ENCODE results near the gene FBXL20.
"Not testable (repeated sequence)": the region's sequence is repeated elsewhere in the genome, so short reads cannot be mapped to it uniquely, and the experiment has no call there.

FBXL20 gene

DNA sequence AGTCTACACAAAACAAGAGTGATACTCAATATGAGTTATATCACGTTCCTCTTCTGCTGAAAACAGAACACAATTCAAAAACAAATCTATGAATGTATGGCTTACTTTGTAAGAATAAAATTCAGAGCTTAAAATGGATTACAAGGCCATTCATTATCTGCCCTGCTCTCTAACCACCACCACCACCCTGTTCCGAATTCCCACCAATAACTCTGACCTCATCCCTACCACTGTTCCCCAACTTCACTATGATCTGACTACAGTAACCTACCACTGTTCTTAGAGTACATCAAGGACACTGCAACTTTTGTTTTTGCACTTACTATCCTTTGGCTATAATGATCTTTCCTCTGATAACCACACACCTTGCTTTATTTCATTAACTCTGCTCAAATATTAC is 21.3 kb downstream of the FBXL20 start:
- no peak for DNase-seq

DNA sequence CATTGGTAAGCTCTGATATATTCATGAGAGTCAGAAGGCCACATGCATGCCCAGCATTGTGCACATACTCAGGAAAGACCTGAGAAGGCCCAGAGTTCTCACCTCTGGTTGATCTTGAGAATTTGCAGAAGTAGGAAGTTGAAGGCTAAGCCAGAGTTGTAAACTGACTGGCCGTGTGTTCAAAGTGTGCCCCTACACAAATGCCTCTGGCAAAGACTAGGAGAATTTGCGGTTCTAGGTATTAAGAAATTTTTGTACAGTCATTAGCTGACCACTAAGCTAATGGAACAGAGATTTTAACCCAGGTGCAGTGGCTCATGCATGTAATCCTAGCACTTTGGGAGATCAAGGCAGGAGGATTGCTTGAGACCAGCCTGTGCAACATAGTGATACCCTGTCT is 25.0 kb downstream of the FBXL20 start:
- DNase-seq = no peak

DNA sequence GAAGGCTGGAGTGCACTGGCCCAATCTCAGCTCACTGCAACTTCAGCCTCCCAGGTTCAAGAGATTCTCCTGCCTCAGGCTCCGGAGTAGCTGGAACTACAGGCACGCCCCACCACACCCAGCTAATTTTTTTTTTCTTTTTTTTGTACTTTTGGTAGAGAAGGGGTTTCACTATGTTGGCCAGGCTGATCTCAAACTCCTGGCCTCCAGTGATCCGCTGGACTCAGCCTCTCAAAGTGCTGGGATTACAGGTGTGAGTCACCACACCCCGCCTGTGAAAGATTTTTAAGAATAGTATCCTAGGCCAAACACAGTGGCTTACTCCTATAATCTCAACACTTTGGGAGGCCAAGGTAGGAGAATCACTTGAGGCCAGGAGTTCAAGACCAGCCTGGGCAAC is 33.6 kb downstream of the FBXL20 start:
- not testable (repeated sequence) for DNase-seq

DNA sequence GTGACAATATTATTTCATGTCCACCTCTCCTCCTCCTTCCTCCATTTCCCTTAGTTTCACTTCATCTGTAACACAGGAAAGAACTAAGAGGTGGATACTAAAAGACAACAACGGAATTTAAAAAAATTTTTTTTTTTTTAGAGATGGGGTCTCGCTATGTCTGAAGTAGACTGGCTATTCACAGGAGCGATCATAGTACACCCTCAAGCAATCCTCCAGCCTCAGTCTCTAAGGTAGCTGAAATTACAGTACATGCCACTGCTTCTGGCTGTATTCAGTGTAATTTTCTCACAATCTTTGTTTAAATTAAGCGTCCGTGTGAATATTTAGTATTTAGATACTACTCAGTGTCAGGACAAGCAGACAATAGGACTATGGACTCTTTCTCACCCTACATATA is 35.6 kb downstream of the FBXL20 start:
- DNase-seq = no peak

DNA sequence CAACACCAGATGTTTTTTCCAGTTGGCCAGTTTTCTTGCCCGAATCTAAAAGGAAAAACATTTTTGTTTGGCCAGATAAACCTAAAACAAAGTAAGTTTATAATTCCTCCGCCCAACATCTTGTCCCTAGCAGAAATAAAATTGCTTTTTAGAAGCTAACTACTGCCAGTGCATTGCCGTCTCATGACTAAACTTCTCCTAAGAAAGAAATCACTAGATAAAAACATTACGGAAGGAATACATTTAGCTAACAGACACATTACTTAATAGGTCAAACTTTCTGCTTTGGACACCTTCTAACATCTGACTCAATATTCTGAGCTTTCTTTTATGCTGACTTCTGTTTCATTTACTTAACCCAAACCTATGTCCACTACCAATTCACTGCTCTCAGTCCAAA is 36.2 kb downstream of the FBXL20 start:
- no peak for DNase-seq

DNA sequence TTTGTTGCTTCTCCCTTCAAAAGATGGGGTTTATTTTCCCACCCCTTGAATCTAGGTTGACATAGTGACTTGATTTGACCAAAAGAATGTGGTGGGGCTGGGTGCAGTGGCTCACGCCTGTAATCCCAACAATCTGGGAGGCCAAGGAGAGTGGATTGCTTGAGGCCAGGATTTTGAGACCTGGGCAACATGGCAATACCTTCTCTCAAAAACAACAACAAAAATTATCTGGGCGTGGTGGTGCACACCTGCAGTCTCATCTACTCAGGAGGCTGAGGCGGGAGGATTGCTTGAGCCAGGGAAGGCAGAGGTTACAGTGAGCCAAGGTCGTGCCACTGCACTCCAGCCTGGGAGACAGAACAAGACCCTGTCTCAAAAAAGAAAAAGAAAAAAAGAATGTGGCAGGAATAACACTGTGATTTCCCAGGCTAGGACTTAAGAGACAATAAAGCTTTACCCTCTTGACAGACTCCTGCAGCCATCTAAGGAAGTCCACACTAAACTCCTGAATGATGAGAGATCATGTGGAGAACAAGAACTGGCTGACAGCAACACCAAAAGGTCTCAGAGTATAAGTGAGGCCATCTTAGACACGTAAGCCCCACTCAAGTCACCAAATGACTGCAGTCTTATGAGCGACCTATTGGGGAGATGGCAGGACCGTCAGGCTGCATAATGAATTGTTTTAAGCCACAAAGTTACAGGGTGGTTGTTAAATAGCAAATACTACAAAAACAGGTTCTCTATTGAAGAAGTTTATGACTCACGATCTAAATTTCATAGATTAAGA is 37.0 kb downstream of the FBXL20 start:
- DNase-seq = no peak

DNA sequence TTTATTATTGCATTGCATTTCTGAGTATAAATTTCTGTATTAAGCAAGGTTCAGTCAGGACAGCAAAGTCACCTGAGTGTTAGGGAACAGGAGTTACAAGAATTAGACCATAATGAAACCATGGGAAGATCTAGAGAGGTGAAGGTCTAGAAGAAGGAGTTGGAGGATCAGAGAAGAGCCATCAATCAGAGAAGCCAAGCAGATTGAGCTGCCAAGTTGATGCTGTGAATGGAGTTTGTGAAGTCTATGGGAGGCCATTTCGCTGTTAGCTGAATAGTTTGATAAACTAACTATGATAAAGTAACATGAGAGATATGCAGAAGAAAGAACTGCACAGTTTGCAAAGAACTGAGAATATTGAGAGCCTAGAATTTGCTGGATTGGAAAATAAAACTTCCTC is 40.4 kb downstream of the FBXL20 start:
- DNase-seq = no peak

DNA sequence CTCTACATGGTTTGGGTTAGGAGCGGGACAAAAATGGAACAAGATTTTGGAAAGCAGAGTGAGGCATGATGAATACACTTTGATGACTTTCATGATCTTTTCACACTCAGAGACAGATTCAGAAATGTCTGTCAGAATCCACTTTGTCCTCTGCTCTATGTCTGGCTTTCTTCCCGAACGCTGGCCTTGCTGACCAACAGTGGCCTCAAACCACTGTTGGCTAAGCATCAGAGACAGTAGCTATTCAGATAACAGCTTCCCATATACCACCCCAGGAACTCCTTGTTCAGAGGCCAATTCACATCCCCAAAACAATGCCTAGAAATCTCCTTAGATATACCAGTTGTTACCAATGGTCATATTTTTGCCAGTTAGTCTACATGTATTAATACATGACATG is 40.9 kb downstream of the FBXL20 start:
- no peak for DNase-seq

DNA sequence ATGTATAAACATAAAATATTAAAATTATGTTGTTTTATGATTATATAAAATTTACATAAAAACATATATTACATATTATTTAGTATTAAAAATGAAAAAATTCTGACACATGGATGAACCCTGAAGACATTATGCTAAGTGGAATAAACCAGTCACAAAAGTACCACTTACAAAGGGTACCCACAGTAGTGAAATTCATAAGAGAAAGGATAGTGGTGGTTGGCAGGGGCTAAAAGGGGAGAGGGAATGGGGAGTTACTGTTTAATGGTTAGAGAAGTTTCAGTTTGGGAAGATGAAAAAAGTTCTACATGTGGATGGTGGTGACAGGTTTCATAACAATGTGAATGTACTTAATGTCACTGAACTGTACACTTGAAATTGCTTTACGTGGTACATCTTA is 41.4 kb downstream of the FBXL20 start:
- DNase-seq = no peak

DNA sequence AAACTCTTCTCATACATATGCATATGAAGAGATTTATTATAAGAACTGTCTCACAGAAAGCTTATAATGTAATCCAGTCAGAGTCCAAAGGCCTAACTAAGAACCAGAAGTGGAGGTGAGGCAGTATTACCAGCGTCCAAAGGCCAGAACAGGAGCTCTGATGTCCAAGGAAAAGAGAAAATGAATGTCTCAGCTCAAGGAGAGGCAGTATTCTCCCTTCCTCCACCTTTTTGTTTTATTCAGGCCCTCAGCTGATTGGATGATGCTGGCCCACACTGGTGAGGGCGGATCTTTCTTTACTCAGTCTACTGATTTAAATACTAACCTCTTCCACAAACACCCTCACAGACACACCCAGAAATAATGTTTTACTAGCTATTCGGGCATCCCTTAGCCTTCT is 43.4 kb downstream of the FBXL20 start:
- no peak for DNase-seq

DNA sequence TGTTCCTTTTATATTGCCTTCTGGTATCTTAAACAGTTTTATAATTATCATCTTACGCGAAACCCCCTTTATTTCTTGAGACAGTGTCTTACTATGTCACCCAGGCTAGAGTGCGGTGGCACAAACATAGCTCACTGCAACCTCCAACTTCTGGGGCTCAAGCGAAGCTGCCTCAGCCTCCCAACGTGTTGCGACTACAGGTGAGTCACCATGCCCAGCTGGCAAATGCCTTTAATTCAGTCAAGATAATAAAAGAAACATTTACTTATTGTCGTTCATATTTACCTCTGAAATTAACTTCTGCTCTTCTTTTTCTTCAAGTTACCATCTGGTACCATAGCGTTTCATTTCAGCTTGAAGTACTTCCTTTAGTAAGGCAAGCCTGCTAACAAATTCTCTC is 43.9 kb downstream of the FBXL20 start:
- DNase-seq = no peak

DNA sequence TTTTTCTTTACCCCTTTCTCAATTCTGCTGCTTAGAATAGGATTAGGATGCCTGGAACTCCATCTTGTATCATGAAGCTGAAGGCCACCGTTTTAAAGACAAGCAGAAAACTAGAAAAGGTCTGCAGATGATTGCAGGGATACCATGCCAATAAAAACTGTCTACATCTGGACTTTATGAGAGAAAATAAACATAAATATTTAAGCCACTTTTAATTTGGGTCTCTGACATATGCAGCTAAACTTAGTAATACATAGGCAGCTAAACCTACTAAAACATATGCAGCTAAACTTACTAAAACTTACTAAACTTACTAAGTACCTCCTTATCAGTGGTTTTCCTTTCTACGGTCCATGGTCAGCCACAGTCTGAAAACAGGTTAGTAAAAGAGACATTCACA is 48.4 kb downstream of the FBXL20 start:
- DNase-seq = no peak

DNA sequence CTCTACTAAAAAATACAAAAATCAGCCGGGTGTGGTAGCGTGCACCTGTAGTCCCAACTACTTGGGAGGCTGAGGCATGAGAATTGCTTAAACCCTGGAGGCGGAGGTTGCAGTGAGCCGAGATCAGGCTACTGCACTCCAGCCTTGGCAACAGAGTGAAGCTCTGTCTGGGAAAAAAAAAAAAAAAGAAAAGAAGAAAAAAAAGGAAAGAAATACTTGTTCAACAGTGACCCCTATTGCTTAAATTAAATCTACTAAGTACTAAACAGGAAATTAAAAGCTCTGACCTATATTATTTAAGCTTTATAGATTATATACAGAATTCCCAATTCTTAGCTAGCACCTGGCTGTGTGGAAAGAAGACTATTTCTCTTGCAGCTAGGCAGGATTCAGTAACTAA is 48.9 kb downstream of the FBXL20 start:
- DNase-seq = no peak

DNA sequence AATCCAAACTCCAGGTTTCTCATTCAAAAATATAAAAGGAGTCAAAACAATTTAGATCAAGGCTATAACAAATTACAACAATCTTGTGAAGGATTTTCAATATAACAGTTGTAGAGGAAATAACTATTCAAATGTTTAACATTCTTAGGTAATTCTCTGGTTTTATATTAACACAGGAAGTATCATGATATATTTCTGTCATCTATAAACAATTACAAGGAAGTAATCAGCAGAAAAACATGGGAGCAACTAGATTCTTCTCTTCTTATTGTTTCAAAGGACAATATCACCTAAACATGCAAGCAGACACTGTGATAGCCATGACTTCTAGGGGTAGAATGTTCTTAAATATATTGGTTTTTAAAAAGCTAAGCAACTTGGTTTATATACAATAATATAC is 49.9 kb downstream of the FBXL20 start:
- no peak for DNase-seq

DNA sequence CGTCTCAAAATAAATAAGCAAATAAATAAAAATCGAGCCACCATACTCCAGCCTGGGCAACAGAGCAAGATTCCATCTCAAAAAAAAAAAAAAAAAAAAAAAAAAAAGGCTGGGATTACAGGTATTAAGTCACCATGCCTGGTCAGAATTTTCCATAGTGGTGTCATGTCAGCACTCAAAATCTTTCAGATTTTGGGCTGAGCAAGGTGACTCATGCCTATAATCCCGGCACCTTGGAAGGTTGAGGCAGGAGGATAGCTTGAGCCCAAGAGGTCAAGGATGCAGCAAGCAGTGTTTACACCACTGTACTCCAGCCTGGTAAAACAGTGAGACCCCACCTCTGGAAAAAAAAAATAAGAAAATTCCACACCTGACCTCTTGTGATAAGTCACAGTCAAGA is 52.2 kb downstream of the FBXL20 start:
- no peak for DNase-seq

DNA sequence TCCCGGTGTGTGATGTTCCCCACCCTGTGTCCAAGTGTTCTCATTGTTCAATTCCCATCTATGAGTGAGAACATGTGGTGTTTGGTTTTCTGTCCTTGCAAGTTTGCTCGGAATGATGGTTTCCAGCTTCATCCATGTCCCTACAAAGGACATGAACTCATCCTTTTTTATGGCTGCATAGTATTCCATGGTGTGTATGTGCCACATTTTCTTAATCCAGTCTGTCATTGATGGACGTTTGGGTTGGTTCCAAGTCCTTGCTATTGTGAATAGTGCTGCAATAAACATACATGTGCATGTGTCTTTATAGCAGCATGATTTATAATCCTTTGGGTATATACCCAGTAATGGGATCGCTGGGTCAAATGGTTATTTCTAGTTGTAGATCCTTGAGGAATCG is 54.6 kb downstream of the FBXL20 start:
- DNase-seq = not testable (repeated sequence)

DNA sequence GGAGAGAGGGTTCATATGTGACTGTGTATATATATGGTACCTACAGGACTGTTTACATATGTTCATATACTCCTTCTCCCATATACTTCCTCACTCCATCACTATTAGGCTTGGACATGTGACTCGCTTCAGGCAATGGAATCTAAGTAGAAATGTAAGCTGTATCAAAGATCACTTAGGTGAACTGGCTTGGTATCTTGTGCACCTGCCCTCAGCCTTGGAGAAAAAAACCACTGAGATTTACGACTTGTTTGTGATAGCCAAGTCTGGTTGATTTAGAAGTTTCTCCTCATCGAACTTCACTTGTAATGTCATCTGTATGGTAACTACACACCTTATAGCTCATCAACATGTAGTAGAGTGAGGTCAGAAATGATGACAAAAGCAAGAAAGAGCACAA is 59.9 kb downstream of the FBXL20 start:
- no peak for DNase-seq

DNA sequence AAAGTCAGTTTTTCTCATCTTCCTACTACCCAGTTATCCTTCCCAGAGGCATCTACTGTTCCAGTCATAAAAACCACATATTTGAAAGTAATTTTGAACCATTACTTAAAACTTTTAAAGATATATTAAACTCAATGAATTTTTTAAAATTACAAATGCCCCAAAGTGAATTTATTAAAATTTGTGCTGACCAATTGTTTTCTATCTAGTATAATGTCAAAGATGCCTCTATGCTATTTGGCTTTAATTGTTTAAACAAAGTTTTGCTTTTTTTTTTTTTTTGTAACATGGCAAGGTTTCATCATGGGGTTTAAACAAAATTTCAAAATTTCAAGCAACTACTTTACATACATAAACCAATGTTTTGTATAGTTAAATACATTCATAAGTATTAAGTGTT is 60.7 kb downstream of the FBXL20 start:
- DNase-seq = no peak

DNA sequence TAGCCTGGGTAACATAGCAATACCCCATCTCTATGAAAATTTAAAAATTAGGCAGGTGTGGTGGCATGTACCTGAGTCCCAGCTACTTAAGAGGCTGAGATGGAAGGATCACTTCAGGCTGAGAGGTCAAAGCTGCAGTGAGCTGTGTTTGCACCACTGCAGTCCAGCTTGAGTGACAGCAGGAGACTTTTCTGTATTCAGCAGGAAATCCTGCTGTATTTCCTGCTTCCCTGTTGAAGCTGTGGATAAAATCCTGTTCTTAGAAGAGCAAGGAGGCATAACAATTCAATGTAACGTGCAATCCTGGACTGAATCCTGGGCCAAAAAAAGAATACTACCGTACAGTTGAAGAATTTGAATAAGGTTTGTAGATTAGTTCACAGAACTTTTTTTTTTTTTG is 62.2 kb downstream of the FBXL20 start:
- DNase-seq = no peak

DNA sequence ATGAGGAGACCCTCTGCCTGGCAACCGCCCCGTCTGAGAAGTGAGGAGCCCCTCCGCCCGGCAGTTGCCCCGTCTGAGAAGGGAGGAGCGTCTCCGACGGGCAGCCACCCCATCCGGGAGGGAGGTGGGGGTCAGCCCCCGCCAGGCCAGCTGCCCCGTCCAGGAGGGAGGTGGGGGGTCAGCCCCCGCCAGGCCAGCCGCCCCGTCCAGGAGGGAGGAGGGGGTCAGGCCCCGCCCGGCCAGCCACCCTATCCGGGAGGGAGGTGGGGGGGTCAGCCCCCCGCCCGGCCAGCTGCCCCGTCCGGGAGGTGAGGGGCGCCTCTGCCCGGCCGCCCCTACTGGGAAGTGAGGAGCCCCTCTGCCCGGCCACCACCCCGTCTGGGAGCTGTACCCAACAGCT is 63.8 kb downstream of the FBXL20 start:
- not testable (repeated sequence) for DNase-seq

DNA sequence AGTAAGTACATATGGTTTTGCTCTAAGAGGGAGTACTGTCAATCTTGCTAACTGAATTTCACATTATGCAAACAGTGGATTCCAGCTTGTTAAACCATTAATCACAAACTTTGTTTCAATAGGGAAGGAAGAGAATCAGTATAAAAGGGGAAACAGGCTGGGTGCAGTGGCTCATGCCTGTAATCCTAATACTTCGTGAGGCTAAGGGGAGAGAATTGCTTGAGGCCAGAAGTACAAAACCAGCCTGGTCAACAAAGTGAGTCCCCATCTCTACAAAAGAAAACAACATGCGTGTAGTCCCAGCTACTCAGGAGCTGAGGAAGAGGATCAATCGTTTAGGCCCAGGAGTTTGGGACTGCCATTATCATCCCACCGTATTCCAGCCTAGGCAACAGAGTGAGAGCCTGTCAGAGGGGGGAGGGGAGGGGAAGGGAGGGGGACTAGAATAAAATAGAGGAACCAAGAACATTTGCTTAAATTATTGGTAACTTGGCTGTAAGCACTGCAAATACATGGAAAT is 65.7 kb downstream of the FBXL20 start:
- no peak for DNase-seq

DNA sequence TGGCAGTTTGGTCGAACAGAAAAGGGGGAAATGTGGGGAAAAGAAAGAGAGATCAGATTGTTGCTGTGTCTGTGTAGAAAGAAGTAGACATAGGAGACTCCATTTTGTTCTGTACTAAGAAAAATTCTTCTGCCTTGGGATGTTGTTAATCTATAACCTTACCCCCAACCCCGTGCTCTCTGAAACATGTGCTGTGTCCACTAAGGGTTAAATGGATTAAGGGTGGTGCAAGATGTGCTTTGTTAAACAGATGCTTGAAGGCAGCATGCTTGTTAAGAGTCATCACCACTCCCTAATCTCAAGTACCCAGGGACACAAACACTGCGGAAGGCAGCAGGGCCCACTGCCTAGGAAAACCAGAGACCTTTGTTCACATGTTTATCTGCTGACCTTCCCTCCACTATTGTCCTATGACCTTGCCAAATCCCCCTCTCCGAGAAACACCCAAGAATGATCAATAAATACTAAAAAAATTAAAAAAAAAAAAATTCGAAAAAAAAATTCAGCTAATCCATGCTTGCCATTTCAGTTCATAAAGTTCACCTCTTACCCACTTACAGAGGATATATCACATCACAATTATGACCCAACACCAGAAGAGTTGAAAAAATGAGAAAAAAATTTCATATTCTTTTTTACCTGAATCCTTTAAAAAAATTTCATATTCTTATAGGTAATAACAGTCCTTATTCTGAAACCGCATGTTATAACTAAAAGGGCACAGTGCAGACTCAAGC is 67.2 kb downstream of the FBXL20 start:
- DNase-seq = not testable (repeated sequence)

DNA sequence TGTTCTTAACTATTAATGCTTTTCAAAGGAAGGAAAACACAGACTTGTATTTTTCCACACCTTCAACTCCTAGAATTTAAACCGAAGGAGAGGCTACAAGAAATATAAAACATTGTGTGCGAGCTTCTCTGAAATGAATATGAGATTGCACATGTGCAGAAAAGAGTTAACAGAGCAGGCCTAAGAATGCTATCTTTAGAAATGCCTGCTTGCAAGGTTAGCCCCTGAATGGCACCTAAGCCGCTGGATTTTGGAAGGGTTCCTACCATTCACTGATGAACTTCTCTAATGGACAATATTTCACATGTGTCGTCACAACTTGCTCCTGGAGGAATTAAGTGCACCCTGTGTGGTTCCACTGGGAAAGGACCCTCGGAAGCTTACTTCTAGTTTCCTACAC is 69.3 kb downstream of the FBXL20 start:
- DNase-seq = no peak

DNA sequence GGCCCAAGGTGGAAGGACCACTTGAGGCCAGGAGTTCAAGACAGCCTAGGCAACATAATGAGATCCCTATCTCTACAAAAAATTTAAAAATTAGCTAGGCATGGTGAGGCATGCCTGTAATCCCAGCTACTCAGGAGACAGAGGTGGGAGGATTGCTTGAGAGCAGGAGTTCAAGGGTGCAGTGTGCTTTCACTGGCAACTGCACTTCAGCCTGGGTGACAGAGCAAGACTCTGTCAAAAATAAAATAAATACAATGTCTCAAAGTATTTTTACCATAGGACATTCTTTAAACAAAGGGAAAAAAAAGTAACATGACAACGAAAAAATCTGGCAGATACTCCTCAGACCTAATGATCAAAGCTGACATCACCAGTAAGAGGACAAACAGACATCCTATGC is 72.6 kb downstream of the FBXL20 start:
- no peak for DNase-seq

DNA sequence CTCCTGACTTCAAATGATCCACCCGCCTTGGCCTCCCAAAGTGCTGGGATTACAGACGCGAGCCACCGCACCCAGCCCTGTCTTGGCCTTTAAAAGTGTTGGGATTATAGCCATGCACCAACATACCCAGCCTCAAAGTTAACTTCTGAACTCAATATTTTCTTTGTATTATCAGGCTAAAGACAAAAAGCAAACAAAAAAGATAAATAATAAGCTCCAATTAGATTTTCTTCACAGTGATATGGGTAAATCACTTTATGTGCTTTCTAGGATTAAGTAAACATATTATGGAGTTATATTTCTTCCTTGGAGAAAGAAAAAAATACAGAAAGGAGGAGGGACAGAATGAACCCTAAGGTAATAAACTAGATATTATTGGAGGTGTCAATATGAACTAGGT is 74.3 kb downstream of the FBXL20 start:
- no peak for DNase-seq
